Measurements from ENCODE around the gene MEIOC.
A peak's percentile ranks its signal among the peaks of the same experiment; 100 is the strongest.
"Not testable (repeated sequence)": the region's sequence is repeated elsewhere in the genome, so short reads cannot be mapped to it uniquely, and the experiment has no call there.

Gene MEIOC

DNA sequence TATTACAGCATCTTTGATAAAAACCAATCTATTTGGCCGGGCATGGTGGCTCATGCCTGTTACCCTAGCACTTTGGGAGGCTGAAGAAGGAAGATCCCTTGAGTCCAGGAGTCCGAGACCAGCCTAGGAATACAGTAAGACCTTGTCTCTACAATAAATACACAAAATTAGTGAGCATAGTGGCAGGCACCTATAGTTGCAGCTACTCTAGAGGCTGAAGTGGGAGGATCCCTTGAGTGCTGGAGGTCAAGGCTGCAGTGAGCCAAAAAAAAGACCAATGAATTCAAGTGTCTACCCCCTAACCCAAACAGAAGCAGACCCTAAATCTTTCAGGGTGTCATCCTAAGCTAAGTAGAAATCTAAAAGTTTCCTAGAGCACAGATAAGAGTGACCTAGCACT is 7.3 kb upstream of the MEIOC start:
- no peak for DNase-seq

- DNase-seq: no peak
Observed at GRCh38 chr17:44651228-44651627, 5.0 kb upstream of the MEIOC start.

DNA sequence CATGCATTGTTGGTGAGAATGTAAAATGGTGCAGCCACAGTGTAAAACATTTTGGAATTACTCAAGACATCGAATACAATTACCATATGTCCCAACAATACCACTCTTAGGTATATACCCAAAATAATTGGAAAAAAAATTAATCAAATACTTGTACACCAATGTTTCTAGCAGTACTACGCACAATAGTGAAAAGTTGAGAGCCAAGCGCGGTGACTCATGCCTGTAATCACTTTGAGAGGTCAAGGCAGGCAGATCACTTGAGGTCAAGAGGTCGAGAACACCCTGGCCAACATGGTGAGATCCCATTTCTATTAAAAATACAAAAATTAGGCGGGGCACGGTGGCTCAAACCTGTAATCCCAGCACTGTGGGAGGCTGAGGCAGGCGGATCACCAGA is 3.5 kb upstream of the MEIOC start:
- DNase-seq: no peak

- no peak for DNase-seq
Observed at GRCh38 chr17:44653384-44653783, 2.9 kb upstream of the MEIOC start.

DNA sequence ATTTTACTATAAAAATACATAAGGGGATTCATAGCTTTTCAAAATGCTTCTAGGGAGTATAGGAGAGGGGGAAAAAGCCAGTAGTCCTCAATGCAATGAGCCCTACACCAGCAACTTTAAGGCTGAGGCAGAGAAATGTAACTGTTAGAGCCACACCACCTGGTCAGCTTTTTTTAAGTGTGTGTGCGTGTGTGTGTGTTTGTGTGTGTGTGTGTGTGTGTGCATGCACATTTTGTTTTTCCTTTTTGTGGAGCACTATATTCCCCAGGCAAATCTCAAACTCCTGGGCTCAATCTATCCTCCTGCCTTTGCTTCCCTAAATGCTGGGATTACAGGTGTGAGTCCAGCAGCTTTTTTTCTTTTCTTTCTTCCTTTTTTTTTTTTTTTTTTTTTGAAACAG is 2.3 kb upstream of the MEIOC start:
- no peak for DNase-seq

DNA sequence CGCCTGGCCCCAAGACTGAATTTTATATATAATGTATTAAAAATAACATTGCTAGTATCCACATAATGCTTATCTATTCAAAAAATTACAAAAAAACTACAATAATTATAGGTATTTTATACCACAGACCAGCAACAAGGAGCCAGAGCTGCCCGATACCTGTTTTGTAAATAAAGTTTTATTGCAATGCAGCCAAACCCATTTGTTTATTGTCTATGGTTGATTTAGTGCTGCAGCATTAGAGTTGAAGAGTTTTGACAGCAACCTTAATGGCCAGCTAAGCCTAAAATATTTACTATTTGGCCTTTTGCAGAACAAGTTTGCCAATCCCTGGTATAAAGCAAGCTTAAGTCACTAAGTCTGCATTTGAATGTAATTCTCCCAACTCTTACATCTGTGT is 5.6 kb downstream of the MEIOC start:
- no peak for DNase-seq

GRCh38 chr17:44663095-44663494 is 6.8 kb downstream of the MEIOC start:
- no peak for DNase-seq

DNA sequence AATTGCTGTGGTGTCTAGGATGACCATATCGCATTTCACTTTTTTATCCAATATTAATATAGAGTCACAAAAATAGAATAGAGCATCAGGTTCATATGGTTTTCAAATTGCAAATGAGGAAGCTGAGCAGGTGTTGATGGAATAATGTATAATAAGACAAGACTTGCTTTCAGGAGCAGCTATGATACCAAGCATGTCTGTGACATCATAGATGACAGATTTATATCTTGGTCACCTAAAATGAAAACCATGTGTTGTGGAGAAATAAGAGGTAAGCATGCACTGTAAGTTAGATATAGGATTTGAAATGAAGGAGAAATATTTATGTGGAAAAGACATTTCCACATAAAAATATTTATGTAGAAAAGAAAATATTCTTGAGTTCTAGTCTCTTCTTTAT is 8.6 kb downstream of the MEIOC start:
- DNase-seq: no peak

- no peak for DNase-seq
Observed at GRCh38 chr17:44666006-44666405, 9.7 kb downstream of the MEIOC start.

DNA sequence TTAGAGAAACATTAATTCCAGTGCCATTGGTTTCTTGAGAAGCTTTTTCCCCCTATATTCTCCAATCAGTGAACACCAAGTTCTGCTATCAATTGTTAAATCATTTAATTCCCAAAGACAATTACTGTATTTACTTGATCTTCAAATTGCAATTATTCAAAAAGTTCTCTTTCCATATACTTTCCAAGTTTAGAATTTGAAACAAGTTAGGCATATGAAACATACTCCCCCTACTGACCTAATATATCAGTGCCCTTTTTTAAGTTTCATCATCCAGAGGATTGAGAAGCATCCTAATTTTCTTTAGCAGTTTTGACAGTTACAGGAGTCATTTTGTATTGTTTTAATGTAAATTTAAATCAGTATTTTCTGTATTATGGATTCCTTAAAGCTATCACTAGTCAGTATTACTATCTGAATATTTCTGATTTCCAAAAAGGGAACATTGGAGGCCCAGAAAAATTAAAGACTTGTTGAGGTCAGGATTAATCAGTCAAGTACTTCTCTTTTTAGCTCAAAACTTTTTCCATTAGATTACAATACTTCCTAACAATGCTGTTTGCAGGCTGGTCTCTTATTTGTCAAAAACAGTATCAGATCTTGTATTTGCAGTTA is 16.3 kb downstream of the MEIOC start:
- peak in 2 of 4 experiments; percentile 54 to 59 for DNase-seq

DNA sequence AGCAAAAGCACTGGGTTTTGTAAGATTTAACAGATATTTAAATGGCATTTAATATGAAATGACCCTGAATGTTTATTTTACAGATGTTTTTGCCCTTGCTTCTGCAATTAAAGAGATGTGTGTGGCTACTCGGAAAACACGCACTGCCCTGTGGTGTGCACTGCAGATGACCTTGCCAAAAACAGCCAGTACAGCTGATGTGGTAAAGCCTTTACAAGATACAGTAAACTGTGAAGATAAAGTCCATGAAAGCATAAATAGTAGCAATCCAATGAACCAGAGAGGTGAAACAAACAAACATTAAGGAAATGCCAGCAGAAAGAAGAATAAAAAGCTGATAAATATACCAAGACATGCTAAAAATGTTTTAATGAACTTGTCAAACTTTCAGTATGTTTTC is 17.6 kb downstream of the MEIOC start:
- no peak for DNase-seq

DNA sequence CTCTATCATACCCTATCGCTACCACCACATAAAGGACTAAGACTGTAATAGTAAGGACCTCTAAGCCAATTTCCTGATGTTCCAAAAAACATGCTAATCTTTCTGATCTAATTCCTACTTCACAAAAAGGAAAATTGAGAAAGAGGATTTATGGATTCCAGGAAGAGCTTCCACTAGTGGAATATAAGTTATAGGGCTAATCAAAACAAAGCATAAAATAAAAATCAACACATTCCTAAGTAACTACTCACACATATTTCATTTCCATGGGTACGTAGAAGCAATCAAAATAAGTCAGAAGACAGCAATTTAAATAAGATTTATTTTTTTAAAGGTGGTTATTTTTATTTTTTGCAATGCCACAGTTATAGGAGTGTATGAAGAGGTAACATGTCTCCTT is 20.9 kb downstream of the MEIOC start:
- DNase-seq: no peak

DNA sequence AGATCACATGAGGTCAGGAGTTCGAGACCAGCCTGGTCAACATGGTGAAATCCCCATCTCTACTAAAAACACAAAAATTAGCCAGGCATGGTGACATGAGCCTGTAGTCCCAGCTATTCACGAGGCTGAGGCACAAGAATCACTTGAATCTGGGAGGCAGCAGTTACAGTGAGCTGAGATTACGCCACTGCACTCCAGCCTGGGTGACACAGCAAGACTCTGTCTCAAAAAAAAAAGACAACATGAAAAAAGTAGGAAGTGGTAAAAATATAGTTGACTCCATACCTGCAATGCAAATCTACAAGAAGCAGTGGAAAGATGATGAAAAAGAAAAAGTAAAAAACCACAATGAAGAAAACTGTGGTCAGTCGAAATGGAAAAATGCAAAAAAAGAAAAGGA is 27.0 kb downstream of the MEIOC start:
- peak; percentile 35 to 68 (median 58) for DNase-seq

DNA sequence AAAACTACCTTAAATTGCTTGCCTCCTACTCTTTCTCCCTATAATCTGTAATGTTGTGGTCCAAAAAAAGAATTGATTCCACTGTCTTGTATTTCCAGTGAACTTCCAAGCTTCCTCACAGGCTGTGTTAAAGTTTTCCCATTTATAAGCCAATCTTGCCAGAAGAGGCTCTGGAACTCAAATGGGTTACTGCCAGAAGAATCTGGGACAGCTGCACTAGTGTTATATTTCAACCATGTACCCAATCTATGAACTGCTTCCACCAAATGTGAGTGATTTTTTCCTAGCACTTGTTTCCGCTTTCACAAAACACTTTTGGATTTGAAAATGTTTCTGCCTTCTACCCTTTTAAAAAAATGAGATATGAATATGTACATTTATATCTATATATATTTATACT is 31.5 kb downstream of the MEIOC start:
- DNase-seq: no peak

- no peak for DNase-seq
Observed at GRCh38 chr17:44688200-44688599, 31.9 kb downstream of the MEIOC start.

DNA sequence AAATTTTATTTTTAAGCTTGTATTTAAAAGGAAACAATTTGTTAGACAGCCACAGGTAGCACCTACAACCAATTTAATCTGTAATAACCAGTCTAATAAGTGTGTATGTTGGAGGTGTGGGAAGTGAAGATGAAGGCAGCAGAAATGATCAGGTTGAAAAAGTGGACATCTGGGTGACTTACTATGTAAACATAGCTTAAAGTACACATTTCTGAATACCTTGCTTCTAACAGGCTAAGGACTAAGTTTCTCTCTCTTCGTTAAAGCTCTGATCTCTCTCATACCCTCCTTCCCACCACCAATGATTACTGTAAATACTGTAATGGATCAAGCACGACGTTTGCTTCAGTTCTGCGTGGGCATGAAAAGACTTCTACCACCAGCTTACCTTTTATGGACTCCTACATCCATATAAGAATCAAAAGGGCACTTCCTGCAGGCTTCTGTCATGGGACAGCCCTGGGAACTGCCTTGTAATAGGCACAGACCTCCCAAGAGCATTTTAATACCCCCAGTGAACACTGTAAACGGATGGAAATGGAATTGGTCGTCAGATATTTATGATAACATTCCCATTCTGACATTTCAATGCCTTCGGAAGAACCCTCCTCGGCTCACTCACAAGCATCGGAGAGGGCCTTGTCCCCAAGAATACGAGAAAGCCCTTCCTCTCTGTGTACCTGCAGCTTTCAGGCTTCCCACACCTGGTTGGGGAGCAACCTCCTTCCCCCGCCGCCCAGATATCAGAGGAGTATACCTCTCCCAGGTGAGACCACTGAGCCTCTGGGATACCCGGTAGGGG is 32.6 kb downstream of the MEIOC start:
- DNase-seq: peak in 1 of 4 experiments; percentile 9

DNA sequence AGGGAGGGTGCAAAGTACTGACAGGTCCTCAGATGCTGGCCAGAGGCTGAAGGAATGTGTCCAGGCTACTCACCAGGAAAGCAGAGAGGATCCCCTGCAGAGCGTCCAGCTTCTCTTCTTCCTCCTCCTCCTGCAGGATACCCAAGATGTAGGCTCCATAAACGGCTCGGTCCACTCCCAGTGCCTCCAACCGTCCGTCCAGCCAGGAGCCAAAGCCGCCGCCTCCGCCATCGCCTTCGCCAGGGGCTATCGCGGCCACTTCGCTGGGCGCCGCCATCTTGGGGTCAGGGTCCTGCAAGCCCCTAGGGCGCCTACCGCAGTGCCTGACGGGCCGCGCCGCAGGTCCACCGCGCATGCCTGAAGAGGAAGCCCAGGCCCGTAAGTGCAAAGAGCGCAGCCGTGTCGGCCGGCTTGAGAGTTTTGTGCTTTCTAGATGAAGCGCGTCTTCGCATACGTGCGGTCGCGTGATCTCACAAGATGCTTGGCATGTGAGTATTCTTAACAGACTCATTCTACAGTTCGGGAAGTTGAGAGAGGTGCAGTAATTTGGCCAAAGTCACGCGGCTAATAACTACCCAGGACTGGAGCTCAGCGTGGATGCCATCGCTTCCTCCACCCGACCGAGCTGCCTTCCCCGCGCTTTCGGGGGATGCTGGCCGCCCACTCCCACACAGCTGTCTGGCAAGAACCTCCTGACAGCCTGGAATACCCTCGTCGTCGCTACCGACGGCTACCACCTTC is 33.4 kb downstream of the MEIOC start, which contains the start of gene CCDC43:
CCDC43 (minus strand) TSS at position 300 of the 741 bp plus-strand sequence; CDS start at position 277, 23 bp downstream.
- peak; percentile 97 to 98 (median 97) for DNase-seq

GRCh38 chr17:44690746-44691306 is 34.6 kb downstream of the MEIOC start:
- peak in 2 of 4 experiments; percentile 20 to 32 for DNase-seq

DNA sequence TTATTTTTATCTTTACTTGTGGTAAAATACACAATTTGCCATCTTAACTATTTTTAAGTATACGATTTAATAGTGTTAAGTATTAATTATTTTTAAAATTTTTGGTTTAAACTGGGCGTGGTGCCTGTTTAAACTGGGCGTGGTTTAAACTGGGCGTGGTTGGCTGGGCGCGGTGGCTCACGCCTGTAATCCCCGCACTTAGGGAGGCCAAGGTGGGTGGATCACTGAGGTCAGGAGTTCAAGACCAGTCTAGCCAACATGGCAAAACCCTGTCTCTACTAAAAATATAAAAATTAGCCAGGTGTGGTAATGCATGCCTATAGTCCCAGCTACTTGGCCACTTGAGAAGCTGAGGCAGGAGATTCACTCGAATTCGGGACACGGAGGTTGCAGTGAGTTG is 37.3 kb downstream of the MEIOC start:
- no peak for DNase-seq

DNA sequence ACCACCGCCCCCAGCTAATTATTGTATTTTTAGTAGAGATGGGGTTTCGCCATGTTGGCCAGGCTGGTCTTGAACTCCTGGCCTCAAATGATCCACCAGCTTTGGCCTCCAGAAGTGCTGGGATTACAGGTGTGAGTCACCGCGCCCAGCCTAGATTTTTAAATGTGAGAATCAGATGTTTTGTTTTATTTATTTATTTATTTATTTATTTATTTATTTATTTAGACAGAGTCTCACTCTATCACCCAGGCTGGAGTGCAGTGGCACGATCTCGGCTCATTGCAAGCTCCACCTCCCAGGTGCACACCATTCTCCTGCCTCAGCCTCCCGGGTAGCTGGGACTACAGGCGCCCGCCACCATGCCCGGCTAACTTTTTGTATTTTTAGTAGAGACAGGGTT is 44.0 kb downstream of the MEIOC start:
- not testable (repeated sequence) for DNase-seq

GRCh38 chr17:44707755-44708400 is 51.6 kb downstream of the MEIOC start:
- DNase-seq: peak in 1 of 4 experiments; percentile 16

- peak; percentile 94 to 95 (median 94) for DNase-seq
Observed at GRCh38 chr17:44708401-44709263, 52.4 kb downstream of the MEIOC start, which contains the start of gene DBF4B. TSS of gene DBF4B (plus strand) at chr17:44708665. CDS start at chr17:44708821, 156 bp downstream.
